ENCODE data around the gene NDUFS7. TPM values are rescaled to one million over a fixed set of nuclear protein-coding genes. Genes with fewer than 3 reads are reported as not detected.

NDUFS7 gene
- total and polyA plus RNA-seq, 8 donors = 31.6 to 217 (median 117) TPM

- Histone ChIP-seq H3K36me3 (peaks cover 7 to 57% (median 53%) of the 10 kb centered on the region in 4 donors), H3K4me1 (peaks cover 14 to 29% (median 17%) of the 10 kb centered on the region in 4 donors), H3K9me3 (no peaks in the 10 kb centered on the region), H3K27me3 (no peaks in the 10 kb centered on the region), H3K4me3 (no peak overlapping the region), H3K27ac (no peak overlapping the region)
- TF ChIP-seq POLR2AphosphoS5 (IDR thresholded peaks at IDR 0.05) (no peak), EP300 (IDR thresholded peaks at IDR 0.05) (no peak), CTCF (IDR thresholded peaks at IDR 0.05) (no peak), POLR2A (IDR thresholded peaks at IDR 0.05) (no peak)
- no peak for DNase-seq
- intact Hi-C loops (cut with DNase I; ENCODE audit: low total_unique reads) = no loop called here
- WGBS, 5 donors = 90 to 97% (median 95%) methylated on average over 17 of the region's 17 CpGs
Observed at GRCh38 chr19:1376415-1376805, 7.3 kb upstream of the NDUFS7 start.

- H3K27ac ChIP-seq = no peak overlapping the region
- no peak for DNase-seq
- intact Hi-C loops (cut with DNase I; ENCODE audit: low total_unique reads) = no loop called here
- H3K4me3 ChIP-seq = no peak overlapping the region
- no peaks in the 10 kb centered on the region for H3K9me3 ChIP-seq
- peaks cover 14 to 35% (median 20%) of the 10 kb centered on the region in 4 donors for H3K4me1 ChIP-seq
- no peaks in the 10 kb centered on the region for H3K27me3 ChIP-seq
- 92 to 98% (median 94%) methylated on average over 20 to 43 of the region's 43 CpGs for whole genome bisulfite sequencing, 5 donors
- H3K36me3 ChIP-seq = peaks cover 7 to 48% (median 44%) of the 10 kb centered on the region in 4 donors
- TF ChIP-seq CTCF (IDR thresholded peaks at IDR 0.05) = no peak
- no peak for TF ChIP-seq EP300 (IDR thresholded peaks at IDR 0.05)
- no peak for TF ChIP-seq POLR2A (IDR thresholded peaks at IDR 0.05)
- no peak for TF ChIP-seq POLR2AphosphoS5 (IDR thresholded peaks at IDR 0.05)
Observed at GRCh38 chr19:1377176-1377964, 6.3 kb upstream of the NDUFS7 start.

GRCh38 chr19:1377965-1378785 is 5.5 kb upstream of the NDUFS7 start:
- no peak for DNase-seq
- WGBS, 5 donors = 85 to 92% (median 87%) methylated on average over 20 to 33 of the region's 33 CpGs

More at GRCh38 chr19:1377965-1378785, 5.5 kb upstream of the NDUFS7 start:
- H3K27me3 ChIP-seq = no peaks in the 10 kb centered on the region
- no peak overlapping the region for H3K4me3 ChIP-seq
- no peak for TF ChIP-seq CTCF (IDR thresholded peaks at IDR 0.05)
- no peak for TF ChIP-seq EP300 (IDR thresholded peaks at IDR 0.05)
- no peak for TF ChIP-seq POLR2AphosphoS5 (IDR thresholded peaks at IDR 0.05)
- TF ChIP-seq POLR2A (IDR thresholded peaks at IDR 0.05) = no peak
- intact Hi-C loops (cut with DNase I; ENCODE audit: low total_unique reads) = no loop called here
- H3K4me1 ChIP-seq = peaks cover 10 to 31% (median 16%) of the 10 kb centered on the region in 4 donors
- no peak overlapping the region for H3K27ac ChIP-seq
- no peaks in the 10 kb centered on the region for H3K9me3 ChIP-seq
- H3K36me3 ChIP-seq = peaks cover 7 to 40% (median 37%) of the 10 kb centered on the region in 4 donors

Measured in stomach (tissue), 9 donors.